MM.1S (cell line): ENCODE measurements around the gene WDFY2.

Experiments used
- DNase-seq: peaks from one replicate; pipeline ENCODE4 v3.0.0-alpha.2; 2015
- H2AFZ ChIP-seq: fragments of 300-600 bp; sonication (generic); 2 replicates; pipeline ENCODE4 v1.6.0; 2016; ENCODE audit warnings: antibody characterized with exemption, low read length
- H3F3A ChIP-seq: fragments of 300-600 bp; sonication (generic); 2 replicates; pipeline ENCODE4 v1.6.1; 2016; ENCODE audit warnings: mild to moderate bottlenecking, antibody characterized with exemption, low read length, moderate library complexity, mixed read lengths; ENCODE audit not compliant: insufficient read depth
- H3K27ac ChIP-seq: fragments of 300-600 bp; sonication (generic); 2 replicates; pipeline ENCODE4 v1.5.1; 2016; ENCODE audit warnings: mild to moderate bottlenecking, low read length
- H3K27me3 ChIP-seq: fragments of 300-600 bp; sonication (generic); replicated peaks from 2 replicates; pipeline ENCODE4 v1.6.0; 2016; ENCODE audit warnings: low read length; ENCODE audit not compliant: insufficient read depth
- H3K36me3 ChIP-seq: fragments of 300-600 bp; sonication (generic); replicated peaks from 2 replicates; pipeline ENCODE4 v1.6.1; 2016; ENCODE audit warnings: mild to moderate bottlenecking, low read length, mixed read lengths; ENCODE audit not compliant: insufficient read depth
- H3K4me1 ChIP-seq: fragments of 300-600 bp; sonication (generic); 2 replicates; pipeline ENCODE4 v1.6.1; 2016; ENCODE audit warnings: low read length, mixed read lengths
- H3K4me2 ChIP-seq: fragments of 300-600 bp; sonication (generic); 2 replicates; pipeline ENCODE4 v1.6.0; 2016; ENCODE audit warnings: low read depth, low read length
- H3K4me3 ChIP-seq: fragments of 300-600 bp; sonication (generic); 2 replicates; pipeline ENCODE4 v1.5.1; 2016; ENCODE audit warnings: low read length, mixed read lengths
- H3K79me2 ChIP-seq: fragments of 300-600 bp; sonication (generic); 2 replicates; pipeline ENCODE4 v1.6.1; 2016; ENCODE audit warnings: mixed run types, low read length, mixed read lengths
- H3K9ac ChIP-seq: fragments of 300-600 bp; sonication (generic); 2 replicates; pipeline ENCODE4 v1.6.1; 2016; ENCODE audit warnings: low read length, mixed read lengths
- H3K9me2 ChIP-seq: fragments of 300-600 bp; sonication (generic); replicated peaks from 2 replicates; pipeline ENCODE4 v1.6.1; 2016; ENCODE audit warnings: mild to moderate bottlenecking, low read length, mixed read lengths; ENCODE audit not compliant: insufficient read depth
- H3K9me3 ChIP-seq: fragments of 300-600 bp; sonication (generic); replicated peaks from 2 replicates; pipeline ENCODE4 v1.6.1; 2016; ENCODE audit warnings: mild to moderate bottlenecking, low read length, mixed read lengths; ENCODE audit not compliant: insufficient read depth
- H4K20me1 ChIP-seq: fragments of 300-600 bp; sonication (generic); 2 replicates; pipeline ENCODE4 v1.6.1; 2016; ENCODE audit warnings: mild to moderate bottlenecking, low read length, moderate library complexity, mixed read lengths; ENCODE audit not compliant: insufficient read depth
- CTCF ChIP-seq: fragments of 300-600 bp; sonication (generic); IDR thresholded peaks from 2 replicates; pipeline ENCODE4 v1.5.1; 2016; ENCODE audit warnings: antibody characterized with exemption, low read length, mixed read lengths
- EZH2 ChIP-seq: fragments of 300-600 bp; sonication (generic); optimal IDR thresholded peaks from 2 replicates; pipeline ENCODE3; 2017; ENCODE audit warnings: low read depth, mild to moderate bottlenecking, antibody characterized with exemption, low read length, mixed read lengths
- EZH2phosphoT487 ChIP-seq: fragments of 300-600 bp; sonication (generic); IDR thresholded peaks from 2 replicates; pipeline ENCODE4 v1.6.1; 2018; ENCODE audit warnings: antibody characterized with exemption, low read length

Gene WDFY2

GRCh38 chr13:51556740-51557139, 27.5 kb upstream of the WDFY2 start:
- Histone ChIP-seq H3F3A (peaks cover 2% of the 10 kb centered on the region; the same call in 1 of the 2 replicates), H3K4me1 (peaks cover 22% of the 10 kb centered on the region), H3K9me3 (no peaks in the 10 kb centered on the region), H3K9me2 (no peaks in the 10 kb centered on the region), H3K27ac (no peak overlapping the region), H3K4me2 (no peak overlapping the region), H3K27me3 (no peaks in the 10 kb centered on the region), H4K20me1 (no peaks in the 10 kb centered on the region), H3K79me2 (no peaks in the 10 kb centered on the region), H3K36me3 (no peaks in the 10 kb centered on the region), H3K4me3 (no peak overlapping the region), H2AFZ (no peak overlapping the region), H3K9ac (no peak overlapping the region)
- no peak for TF ChIP-seq EZH2phosphoT487
- TF ChIP-seq CTCF = no peak
- TF ChIP-seq EZH2 = no peak
- DNase-seq = no peak

GRCh38 chr13:51557438-51557837, 26.8 kb upstream of the WDFY2 start:
- Histone ChIP-seq H3K4me1 (peaks cover 24% of the 10 kb centered on the region), H3K79me2 (no peaks in the 10 kb centered on the region), H3K36me3 (no peaks in the 10 kb centered on the region), H2AFZ (no peak overlapping the region), H3K4me3 (no peak overlapping the region), H3K9me3 (no peaks in the 10 kb centered on the region), H3K4me2 (no peak overlapping the region), H3K9me2 (no peaks in the 10 kb centered on the region), H3K27me3 (no peaks in the 10 kb centered on the region), H3K9ac (no peak overlapping the region), H4K20me1 (no peaks in the 10 kb centered on the region), H3F3A (peaks cover 3% of the 10 kb centered on the region), H3K27ac (no peak overlapping the region)
- no peak for DNase-seq
- TF ChIP-seq EZH2phosphoT487 = no peak
- TF ChIP-seq CTCF = no peak
- no peak for TF ChIP-seq EZH2

GRCh38 chr13:51557875-51558612, 26.2 kb upstream of the WDFY2 start:
- Histone ChIP-seq H3K79me2 (no peaks in the 10 kb centered on the region), H3K27me3 (no peaks in the 10 kb centered on the region), H3K9me2 (no peaks in the 10 kb centered on the region), H3K4me2 (no peak overlapping the region), H3K4me1 (peaks cover 27% of the 10 kb centered on the region), H3K27ac (no peak overlapping the region), H3K36me3 (no peaks in the 10 kb centered on the region), H3F3A (peaks cover 3% of the 10 kb centered on the region), H3K4me3 (no peak overlapping the region), H4K20me1 (no peaks in the 10 kb centered on the region), H3K9ac (no peak overlapping the region), H2AFZ (no peak overlapping the region), H3K9me3 (no peaks in the 10 kb centered on the region)
- TF ChIP-seq EZH2phosphoT487 = no peak
- no peak for DNase-seq
